ENCODE measurements around the gene C1D.

The C1D gene

DNA sequence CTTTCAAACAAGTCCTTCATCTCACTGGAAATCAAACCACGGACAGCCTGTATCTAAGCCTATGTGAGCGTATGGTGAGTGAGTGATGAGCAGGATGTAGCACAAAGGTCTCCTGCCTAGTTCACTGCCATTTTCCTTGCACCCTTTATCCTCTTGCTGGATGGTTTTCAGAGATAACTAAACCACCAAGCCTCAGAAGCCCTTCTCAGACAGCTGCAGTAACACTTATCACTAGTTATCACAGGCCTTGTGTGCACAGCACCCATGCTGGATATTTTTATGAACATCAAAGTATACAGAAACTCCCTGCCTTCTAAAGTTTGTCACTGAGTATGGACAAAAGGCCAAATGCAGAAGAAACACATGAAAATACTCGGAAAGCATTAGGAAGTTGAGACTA is 69.5 kb downstream of the C1D start:
- Histone ChIP-seq H2AFZ (no peak overlapping the region), H3K9ac (no peak overlapping the region), H3K27ac (no peak overlapping the region), H3K27me3 (ENCODE audit: control insufficient read depth, insufficient read depth, low read length) (no peaks in the 10 kb centered on the region), H3K4me1 (no peaks in the 10 kb centered on the region), H3K36me3 (ENCODE audit: control insufficient read depth, insufficient read depth, low read length) (no peaks in the 10 kb centered on the region), H3K4me2 (ENCODE audit: low read length) (no peak overlapping the region), H3K79me2 (no peaks in the 10 kb centered on the region), H3K4me3 (ENCODE audit: low read depth, low read length) (no peak overlapping the region), H3K9me3 (ENCODE audit: control insufficient read depth, low read length) (no peaks in the 10 kb centered on the region)
- TF ChIP-seq, protein P1, sequence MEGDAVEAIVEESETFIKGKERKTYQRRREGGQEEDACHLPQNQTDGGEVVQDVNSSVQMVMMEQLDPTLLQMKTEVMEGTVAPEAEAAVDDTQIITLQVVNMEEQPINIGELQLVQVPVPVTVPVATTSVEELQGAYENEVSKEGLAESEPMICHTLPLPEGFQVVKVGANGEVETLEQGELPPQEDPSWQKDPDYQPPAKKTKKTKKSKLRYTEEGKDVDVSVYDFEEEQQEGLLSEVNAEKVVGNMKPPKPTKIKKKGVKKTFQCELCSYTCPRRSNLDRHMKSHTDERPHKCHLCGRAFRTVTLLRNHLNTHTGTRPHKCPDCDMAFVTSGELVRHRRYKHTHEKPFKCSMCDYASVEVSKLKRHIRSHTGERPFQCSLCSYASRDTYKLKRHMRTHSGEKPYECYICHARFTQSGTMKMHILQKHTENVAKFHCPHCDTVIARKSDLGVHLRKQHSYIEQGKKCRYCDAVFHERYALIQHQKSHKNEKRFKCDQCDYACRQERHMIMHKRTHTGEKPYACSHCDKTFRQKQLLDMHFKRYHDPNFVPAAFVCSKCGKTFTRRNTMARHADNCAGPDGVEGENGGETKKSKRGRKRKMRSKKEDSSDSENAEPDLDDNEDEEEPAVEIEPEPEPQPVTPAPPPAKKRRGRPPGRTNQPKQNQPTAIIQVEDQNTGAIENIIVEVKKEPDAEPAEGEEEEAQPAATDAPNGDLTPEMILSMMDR (IDR thresholded peaks at IDR 0.05), result no peak

DNA sequence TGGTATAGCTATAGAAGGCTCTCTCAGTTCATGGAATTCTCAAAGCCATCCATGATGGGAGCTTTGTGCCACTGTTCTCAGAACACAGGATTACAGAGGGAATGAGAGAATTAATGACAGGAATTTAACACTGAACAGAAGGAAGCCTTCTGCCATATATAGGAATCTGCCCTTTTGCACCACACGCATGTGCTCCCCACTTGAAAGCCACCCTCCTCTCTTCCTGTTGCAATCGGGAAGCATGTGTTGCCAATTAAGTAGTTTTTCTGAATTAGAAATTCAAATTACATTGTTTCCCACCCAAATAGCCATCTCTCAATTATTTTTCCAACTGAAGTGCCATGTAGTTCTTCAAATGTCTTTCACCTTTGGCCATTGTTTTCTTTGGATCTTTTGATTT is 71.3 kb downstream of the C1D start:
- Histone ChIP-seq H3K4me1 (no peaks in the 10 kb centered on the region), H2AFZ (no peak overlapping the region), H3K27me3 (ENCODE audit: control insufficient read depth, insufficient read depth, low read length) (no peaks in the 10 kb centered on the region), H3K79me2 (no peaks in the 10 kb centered on the region), H3K4me2 (ENCODE audit: low read length) (no peak overlapping the region), H3K9me3 (ENCODE audit: control insufficient read depth, low read length) (no peaks in the 10 kb centered on the region), H3K27ac (no peak overlapping the region), H3K9ac (no peak overlapping the region), H3K36me3 (ENCODE audit: control insufficient read depth, insufficient read depth, low read length) (no peaks in the 10 kb centered on the region), H3K4me3 (ENCODE audit: low read depth, low read length) (no peak overlapping the region)
- TF ChIP-seq, protein P1 (IDR thresholded peaks at IDR 0.05), result no peak
